Forelimb muscle (tissue), 1 donor: ENCODE results near the gene JPH4. TPM values are rescaled to one million over a fixed set of nuclear protein-coding genes. Genes with fewer than 3 reads are reported as not detected.

Source experiments
- DNase-seq: peaks from one replicate; pipeline ENCODE4 v3.0.0-alpha.2; 2013; ENCODE audit warnings: low read depth
- polyA plus RNA-seq: library from polyadenylated mRNA; unstranded; fragments of 120-200 nt; gene quantifications from one replicate; pipeline ENCODE4 v1.2.1, GENCODE V29; 2013; ENCODE audit not compliant: insufficient read length

The JPH4 gene
- polyA plus RNA-seq, 1 donor: 0.66 TPM

DNA sequence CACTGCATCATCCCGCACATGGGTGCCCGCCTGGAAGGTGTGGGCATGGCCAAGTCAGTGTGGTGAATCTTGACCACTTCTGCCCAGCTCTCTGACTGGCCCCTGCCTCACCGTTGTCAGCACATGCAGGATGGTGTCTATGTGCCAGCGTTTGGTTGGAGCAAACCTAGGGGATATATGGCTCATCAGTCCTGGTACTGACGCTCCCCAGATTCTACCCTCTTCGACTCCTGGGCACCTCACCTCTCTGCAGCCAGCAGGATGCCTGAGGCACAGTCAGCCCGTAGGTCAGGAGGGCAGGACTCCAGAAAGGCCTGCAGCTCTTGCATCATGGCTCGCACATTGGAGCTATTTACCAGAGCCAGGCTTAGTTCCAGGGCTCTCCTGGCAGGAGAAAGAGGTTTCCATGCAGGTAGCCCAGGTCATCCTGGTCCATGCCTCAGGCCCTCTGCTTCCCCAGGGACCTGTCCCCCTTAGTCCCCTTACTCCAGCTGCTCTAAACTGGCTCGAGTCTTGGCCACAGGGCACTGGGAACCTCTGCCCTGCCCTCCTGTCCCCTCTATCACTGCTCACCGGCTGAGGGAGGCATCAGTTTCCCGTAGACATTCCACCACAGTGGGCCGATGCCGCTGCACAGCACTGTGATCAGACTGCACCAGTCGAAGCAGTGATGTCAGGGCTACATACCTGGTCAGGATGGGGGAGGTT lies 15.0 kb downstream of the JPH4 start:
- DNase-seq: no peak

DNA sequence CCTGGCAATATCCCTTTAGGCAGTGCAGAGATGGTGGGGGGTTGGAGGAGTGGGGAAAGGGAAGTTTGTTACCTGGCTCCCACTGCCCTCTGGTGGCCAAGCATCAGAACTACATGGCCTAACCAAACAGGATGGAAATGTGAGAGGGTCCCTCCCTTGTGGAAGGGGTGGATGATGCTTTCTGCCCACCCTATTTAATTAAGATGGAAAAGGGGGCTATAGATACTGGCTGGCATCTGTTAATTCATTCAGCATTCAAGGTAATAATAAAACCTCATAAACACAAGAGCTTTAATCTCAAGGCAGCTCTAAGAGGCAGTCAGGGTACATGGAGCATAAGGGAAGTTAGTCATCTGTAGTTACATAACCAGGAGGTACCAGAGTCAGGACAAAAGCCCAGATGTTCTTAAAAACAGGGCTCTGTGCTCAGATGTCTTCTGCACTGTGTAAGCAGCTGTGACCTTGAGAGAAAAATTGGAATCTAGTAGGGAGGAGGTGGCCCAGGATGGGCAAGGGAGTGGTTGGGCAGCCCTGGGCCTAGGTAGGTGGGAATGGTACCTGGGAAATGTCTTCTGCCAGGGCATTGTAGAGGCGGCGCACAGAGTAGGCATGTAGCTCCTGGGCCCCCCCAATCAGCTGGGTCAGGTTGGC lies 15.6 kb downstream of the JPH4 start:
- DNase-seq: no peak

- no peak for DNase-seq
Observed at GRCh38 chr14:23561873-23562821, 16.4 kb downstream of the JPH4 start.

DNA sequence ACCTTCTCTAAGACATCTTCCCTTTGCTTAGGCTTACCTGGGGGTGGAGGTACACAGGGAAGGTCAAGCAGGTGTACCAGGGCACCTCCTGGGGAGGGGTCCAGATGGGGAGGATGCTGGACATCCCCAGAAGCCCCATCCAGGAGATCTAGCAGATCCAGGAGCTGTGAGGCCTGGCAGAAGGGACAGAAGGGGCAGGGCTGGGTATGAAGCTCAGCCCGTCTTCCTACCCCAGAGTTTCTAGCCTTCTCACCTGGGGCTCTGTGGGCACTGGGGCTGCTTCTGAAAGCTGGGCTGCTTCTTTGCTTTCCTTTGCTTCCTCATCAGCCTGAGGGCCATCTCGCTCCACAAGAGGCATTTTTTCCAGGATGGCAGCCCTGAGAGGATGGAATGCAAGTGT lies 17.3 kb downstream of the JPH4 start:
- DNase-seq: no peak

DNA sequence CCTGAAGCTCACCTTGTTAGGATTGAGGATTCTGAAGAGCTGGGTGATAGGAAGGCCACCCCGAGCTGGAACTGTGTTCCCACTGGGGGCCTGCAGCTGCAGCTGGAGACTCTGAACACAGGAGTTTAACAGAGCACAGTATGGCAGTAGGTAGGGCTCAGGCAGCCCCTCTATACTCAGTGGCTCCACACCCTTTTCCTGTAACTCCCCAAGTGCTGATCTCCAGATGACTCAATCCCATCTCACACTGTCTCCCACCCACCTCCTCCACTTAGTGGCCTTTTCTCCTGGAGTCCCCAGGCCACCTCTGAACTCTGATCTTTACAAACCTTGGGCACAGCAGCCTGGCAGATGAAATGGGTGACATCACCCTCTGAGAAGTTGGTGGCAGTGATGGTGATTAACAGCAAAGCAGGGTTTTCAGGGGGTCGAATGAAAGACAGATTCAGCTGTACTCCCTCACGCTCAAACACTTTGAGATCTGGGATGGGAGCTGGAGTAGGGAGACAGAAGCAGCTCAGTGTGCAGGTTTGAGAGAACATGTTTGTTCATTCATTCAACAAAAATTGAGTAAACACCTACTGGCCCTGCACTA lies 18.6 kb downstream of the JPH4 start:
- DNase-seq: no peak

- no peak for DNase-seq
Observed at GRCh38 chr14:23559010-23559925, 19.3 kb downstream of the JPH4 start.

- no peak for DNase-seq
Observed at GRCh38 chr14:23558346-23559009, 20.1 kb downstream of the JPH4 start.

DNA sequence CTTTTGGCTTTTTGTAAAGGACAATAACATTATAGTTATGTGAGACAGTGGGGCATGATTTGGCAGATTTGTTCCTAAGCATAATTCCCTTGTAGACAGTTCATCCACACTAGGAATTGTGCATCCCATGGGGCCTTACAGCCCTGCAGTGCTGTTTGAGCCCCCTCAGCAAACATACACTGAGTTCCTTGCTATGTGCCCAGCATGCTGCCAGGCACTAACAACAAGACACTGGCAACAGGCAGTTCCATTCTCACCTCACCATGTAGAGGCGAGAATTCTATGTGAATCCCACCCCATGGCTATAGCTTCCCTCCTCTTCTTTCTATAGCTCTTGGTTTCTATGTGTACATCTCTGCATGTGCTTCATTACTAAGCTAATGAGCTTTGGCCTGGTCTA lies 20.6 kb downstream of the JPH4 start:
- DNase-seq: no peak

DNA sequence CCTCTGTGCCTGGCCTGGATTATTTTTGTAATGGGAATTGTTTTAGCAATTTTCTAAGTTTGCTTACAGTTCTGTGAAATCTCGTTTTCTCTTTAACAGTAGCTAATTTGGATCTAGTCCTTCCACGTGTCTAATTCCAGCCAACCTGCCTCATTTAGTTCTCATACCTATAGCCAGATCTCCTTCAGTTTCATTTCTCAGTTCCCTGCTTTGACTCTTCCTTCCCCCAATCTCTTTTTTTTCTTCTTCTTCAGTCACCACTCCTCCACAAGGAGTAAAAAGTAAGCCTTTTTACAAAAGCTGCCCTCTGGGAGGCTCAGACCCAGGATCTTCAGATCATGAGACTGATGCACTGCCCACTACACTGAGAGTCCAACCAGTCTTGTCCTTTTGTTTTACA lies 21.1 kb downstream of the JPH4 start:
- no peak for DNase-seq

DNA sequence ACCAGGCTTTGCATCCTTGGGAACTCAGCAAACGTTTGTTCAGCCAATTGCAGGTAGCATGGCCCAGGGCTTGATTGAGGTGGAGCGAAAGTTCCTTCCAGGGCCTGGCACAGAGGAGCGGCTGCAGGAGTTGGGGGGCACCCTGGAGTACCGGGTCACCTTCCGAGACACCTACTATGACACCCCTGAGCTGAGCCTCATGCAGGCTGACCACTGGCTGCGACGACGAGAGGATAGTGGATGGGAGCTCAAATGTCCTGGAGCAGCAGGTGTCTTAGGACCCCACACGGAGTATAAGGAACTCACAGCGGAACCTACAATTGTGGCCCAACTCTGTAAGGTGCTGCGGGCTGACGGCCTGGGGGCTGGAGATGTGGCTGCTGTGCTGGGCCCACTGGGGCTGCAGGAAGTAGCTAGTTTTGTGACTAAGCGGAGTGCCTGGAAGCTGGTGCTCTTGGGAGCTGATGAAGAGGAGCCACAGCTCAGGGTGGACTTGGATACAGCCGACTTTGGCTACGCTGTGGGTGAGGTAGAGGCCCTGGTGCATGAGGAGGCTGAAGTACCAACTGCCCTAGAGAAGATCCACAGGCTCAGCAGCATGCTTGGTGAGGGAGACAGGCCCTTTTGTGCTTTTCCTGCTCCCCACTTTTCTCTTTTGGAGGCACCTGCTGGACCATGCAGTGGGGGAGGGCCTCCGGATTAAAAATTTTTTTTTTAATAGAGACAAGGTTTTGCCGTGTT lies 21.7 kb downstream of the JPH4 start:
- no peak for DNase-seq

DNA sequence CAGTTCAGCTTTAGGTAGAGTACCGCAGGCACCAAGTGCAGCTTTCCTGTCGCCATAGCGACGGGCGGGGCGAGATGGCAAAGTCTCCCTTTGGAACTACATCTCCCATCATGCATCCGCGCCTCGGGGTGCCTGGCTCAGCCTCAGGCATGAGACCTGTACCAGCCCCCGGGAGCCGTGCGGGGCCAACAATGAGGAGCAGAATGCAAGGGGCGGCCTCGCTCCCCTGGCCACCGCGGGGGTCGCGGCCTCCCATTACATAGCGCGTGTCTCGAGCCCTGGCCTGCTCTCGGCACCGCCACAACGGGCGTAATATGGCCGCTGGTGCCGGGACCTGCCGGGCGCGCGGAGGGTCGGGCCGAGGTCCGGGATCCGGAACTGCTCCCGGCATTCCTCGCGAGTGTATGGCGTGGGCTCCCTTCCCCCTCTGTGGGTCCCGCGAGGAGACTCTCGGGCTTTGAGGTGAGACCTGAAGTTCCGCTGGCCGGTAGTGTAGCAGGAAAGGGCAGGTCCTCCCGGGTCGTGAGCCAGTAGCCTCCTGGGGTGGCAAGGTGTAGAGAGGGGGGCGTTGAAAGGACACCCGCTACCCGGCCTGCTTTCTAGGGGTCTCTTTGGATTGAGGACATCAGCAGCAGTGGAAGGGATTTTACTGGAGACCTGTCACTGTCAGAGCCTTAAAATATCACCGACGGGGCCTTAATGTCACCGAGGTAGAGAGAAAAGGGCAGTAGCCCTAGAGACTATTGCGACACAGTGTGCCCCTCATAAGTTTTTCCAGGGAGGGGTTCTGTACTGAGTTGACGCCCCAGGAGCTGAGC lies 22.5 kb downstream of the JPH4 start, which contains the start of gene THTPA:
TSS of gene THTPA (plus strand) at position 390 of the 818 bp plus-strand sequence. CDS start 487 bp downstream, outside the sequence.
- no peak for DNase-seq

DNA sequence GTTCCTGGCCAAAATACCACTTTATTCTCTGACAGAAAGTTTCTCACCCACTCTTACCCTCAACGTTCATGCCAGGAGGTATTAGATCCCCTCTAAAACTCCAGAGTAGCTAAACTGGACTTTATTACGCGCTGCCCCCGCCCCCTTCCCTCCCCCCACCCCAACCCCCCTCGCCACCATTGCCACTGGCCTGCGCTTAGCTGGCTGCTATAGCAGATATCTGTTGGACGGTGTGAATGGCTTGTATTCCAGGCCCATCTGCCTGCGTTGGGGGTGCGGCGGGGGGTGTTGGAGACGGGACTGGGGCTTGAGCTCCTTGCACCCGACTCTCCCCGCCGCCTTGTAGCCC lies 23.1 kb downstream of the JPH4 start:
- DNase-seq: no peak

DNA sequence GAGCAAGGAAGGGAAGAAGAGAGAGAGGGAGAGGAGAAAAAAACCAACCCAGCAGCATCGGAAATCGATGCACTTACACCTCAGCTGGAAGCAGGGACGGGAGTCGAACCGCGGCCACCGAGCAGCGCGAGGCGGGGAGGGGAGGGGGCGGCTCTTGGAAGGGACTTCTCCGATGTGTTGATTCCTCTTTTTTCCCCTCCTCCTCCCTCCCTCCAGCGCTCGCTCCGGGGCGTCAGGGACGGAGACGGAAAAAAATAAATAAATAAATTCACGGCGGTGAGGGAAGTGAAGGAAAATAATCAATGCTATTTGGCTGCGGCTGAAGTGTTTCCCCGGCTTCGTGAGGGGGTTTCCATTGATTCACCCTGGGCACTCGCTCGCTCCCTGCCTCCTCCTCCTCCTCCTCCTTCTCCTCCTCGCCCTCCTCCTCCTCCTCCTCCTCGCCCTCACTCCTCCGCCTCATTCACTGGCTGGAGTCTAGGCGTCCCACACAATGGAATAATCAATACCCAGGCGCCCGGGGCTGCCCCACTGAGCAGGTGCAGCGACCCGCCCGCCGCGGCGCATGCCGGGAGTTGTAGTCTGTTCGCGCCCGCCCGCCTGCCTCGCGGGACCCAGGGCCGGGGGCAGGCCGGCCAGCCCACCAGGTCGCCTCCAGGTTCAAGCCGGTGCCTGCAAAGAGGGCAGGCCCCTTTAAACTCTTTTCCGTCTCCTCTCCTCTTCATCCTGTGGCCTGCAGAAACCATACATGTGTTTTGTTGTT lies 27.1 kb downstream of the JPH4 start, which contains the start of gene ZFHX2:
TSS of gene ZFHX2 (minus strand) at position 500 of the 763 bp plus-strand sequence. CDS start 16,440 bp downstream, outside the sequence.
- no peak for DNase-seq

DNA sequence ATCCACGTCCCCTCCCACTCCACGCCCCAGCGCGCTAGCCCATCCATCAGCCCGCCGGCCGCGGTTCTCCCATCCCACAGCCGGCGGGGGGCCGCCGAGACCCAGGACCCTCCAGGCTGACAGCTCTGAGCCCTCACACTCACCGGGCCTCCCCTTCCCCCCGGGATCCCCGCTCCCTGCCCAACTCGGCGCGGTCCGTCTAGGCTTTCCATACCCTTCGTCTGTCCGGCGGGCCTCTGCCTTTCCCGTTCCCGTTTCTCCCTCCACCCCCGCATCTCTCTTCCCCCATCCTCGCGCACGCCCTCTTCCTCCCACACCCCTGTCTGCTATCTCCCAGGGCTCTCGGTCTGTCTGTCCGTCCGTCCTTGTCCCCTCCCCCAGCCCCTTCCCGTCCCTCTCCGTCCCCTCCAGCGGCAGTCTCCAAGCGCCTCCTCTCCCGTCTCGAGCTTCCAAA lies 27.8 kb downstream of the JPH4 start:
- no peak for DNase-seq

GRCh38 chr14:23550131-23550811 lies 28.3 kb downstream of the JPH4 start:
- no peak for DNase-seq

- DNase-seq: no peak
Observed at GRCh38 chr14:23548351-23549318, 30.0 kb downstream of the JPH4 start.
